Epithelial cell of prostate (primary cell): Measurements from ENCODE around the gene LPCAT1.
"Not testable (repeated sequence)": the region's sequence is repeated elsewhere in the genome, so short reads cannot be mapped to it uniquely, and the experiment has no call there.

Experiments used
- DNase-seq: peaks from one replicate; pipeline ENCODE4 v3.0.0-alpha.2; 2011; ENCODE audit warnings: low read depth, low spot score
- H3K27ac ChIP-seq: fragments of 450-650 bp; 2 replicates; pipeline ENCODE4 v1.5.1; 2017; ENCODE audit warnings: mild to moderate bottlenecking

Gene LPCAT1

DNA sequence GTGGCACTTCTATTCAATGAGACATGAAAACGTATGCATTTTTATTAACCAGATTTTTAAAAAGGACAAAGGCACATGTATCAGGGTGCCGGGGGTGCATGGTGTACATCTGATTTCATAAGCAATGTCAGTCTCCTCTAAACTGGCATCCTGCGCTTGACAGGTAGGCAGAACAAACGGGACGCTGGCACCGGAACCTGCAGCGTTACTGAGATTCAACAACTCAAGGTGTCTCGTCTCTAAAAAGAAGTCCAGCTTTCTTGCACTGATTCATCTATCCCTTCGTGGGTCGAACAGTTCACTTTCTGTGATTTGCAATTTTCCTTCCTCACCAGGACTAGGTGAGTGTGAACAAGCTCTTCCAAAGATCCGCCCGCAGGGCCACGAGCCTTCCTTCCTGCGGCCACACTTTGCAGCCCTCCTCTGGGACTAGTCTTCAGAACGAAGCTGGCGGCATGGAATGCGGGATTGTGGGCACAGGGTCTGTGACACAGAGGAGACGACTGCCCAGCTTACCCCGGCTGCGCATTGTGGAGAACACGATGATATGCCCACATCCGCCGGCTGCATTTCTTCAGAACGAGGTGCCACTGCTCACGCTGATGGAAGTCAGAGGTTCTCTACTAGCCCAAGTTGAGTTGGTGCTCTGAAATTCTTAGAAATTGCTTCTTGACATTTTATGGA, 85.7 kb downstream of the LPCAT1 start:
- no peak overlapping the region for H3K27ac ChIP-seq
- no peak for DNase-seq

DNA sequence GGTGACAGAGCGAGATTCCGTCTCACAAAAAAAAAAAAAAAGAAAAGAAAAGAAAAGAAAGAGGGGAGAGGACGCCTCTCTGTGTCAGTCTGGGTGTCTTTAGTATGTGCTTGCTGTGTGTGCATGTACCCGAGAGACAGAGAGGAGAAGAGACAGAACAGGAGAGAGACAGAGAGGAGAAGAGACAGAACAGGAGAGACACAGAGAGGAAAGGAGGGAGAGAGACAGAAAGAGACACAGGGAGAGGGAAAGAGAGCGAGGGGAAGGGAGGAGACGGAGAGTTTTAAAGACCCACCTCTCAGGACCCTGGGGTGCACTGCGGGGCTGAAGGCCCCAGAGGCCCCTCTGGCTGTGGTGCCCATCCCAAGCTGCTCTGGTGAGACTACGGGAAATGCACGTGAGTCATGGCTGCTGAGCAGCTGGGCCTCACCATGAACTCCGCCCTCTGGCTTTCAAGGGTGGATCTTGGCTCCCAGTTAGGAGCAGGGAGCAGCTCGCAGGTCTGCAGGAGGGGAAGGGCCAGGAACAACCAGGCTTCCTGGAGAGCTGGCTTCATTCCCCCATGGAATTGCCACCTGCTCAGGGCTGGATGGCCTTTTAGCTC, 86.4 kb downstream of the LPCAT1 start:
- H3K27ac ChIP-seq, result no peak overlapping the region
- DNase-seq, result no peak

DNA sequence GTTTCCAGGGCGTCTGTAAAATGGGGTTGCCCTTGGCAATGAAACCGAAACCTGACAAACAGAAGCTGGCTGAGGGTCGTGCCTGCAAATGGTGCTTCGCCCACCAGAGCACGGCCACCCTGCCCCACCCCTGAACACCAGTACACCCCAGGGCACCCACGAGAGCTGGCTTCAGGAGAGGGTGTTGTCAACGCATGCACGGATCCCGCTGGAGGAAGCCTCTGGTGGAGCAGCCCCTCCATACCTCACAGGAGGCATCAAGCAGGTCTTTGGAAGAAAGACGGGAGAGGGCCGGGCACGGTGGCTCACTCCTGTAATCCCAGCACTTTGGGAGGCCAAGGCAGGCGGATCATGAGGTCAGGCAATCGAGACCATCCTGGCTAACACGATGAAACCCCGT, 87.1 kb downstream of the LPCAT1 start:
- DNase-seq, result no peak

DNA sequence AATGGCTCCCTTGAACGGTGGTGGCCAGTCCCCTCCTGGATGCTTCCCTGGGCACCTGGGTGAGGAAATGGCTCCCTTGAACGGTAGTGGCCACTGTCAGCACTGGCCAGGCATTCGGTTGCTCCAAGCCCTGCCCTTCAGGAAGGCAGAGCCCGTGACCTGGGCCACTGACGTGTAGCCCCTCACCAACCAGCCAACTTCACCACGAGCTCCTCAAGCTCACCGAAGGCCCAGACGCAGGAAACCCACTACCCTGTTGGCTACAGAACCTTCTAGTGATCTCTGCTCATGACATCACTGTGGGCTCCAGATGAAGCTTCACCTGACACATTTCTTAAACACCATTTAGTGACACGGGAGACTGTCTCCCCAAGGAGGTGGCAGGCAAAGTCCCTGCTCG, 87.7 kb downstream of the LPCAT1 start:
- H3K27ac ChIP-seq, result no peak overlapping the region
- no peak for DNase-seq

More for the DNA sequence above, 87.1 kb downstream of the LPCAT1 start:
- H3K27ac ChIP-seq, result no peak overlapping the region

DNA sequence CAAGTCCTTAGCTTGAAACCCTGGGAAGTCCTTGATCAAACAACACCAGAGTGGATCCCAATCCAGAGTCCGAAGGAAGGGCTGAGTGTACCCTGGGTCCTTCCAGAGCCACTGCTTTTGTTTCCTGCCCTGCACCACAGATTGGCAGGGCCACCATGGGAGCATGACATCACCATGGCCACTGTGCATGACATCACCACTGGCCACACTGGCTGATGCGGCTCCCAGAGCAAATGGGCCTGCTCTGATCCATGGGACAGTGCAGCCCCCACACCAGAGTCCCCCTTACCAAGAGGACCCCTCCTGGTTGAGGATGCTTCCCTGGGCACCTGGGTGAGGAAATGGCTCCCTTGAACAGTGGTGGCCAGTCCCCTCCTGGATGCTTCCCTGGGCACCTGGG, 88.4 kb downstream of the LPCAT1 start:
- H3K27ac ChIP-seq, result no peak overlapping the region
- DNase-seq, result no peak

DNA sequence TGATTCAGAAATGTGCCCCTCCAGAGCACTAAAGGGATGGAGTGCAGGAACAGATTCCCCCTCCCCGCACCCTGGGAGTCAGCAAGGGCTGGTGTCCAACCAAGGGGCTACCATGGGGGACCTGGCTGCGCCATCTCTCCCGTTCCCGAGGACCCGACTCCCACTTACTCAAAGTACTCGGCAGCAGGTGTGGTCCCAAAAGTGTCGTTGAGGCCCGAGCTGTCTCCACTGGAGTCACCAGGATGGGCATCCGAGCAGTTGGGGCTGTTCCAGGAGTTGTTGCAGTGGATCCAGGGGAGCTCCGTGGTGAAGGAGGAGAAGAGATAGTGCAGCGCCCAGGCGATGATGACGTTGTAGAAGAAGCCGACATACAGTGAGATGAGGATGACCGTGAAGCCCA, 91.5 kb downstream of the LPCAT1 start:
- no peak for DNase-seq
- no peak overlapping the region for H3K27ac ChIP-seq

DNA sequence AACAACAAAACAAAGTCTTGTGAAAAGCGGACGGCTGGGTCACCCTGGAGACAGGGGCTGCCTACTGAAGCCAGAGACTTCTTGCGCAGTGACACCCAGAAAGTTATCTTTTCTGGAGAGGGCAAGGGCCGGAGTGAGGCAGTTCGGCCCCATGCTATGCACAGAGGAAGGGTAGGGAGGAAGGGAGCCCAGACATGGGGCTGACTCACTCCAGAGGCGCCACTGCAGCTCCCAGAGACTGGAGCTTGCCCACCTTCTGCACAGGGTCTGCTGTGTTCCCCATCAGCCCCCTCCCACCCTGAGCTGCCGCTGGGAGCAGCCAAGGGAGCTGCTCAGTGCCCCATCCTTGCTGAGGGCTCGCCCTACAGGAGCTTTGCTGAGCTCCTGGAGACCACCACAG, 91.9 kb downstream of the LPCAT1 start:
- DNase-seq, result no peak
- H3K27ac ChIP-seq, result no peak overlapping the region

DNA sequence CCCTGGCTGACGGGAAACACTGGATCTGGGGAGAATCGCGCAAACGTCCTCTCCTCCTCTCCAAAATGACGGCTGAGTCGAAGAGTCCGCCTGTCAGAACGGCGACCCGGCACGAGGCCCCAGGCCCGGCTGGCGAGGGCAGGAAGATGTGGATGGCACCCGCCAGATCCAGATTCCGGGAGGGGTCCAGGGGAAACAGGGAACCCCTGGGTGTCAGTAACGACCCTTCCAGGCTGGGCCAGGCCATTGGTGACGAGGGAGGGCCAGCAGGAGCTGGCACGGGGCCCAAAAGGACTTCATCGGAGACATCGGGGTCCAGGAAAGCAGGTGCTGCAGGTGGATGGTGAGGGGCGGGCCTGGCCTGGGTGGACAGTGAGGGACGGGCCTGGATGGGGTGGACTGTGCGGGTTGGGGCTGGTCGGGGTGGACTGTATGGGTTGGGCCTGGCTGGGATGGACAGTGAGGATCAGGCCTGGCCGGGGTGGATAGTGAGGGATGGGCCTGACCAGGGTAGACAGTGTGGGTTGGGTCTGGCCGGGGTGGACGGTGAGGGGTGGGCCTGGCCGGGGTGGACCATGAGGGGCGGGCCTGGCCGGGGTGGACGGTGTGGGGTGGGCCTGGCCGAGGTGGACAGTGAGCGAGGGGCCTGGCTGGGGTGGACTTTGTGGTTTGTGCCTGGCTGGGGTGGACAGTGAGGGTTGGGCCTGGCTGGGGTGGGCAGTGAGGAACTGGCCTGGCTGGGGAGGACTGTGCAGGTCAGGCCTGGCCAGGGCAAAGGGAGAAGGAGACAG, 92.5 kb downstream of the LPCAT1 start:
- no peak for DNase-seq
- H3K27ac ChIP-seq, result no peak overlapping the region

DNA sequence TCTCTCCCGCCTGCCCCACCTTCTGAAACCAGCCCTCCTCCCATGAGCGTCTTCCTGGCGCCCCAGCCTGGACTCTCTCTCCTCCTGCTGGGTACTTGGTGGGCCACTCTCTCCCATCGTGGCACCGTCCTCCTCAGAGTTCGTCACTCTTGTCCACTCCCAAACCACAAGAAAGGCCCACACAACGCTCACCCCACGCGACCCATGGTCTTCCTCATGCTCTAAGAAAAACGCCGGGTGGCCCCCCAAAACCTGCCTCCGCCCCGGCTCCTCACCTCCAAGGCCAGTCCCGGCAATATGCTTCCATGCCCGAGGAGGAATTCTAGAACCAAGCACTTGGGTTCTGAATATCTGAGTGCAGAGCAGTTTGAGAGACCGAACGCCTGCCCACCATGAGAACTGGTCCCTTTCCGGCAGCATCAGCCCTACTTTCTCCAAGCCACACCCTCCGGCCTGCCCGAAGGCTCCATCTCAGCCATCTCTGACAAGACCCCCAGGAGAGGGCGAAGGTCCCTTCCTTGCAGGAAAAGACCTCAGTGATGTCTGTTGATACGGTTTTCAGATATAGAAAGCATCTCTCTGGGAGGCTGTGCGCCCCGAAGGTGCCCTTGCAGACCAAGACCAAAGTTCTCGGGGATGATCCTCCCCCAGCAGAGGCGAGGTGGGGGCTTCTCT, 93.5 kb downstream of the LPCAT1 start:
- DNase-seq, result no peak
- no peak overlapping the region for H3K27ac ChIP-seq

DNA sequence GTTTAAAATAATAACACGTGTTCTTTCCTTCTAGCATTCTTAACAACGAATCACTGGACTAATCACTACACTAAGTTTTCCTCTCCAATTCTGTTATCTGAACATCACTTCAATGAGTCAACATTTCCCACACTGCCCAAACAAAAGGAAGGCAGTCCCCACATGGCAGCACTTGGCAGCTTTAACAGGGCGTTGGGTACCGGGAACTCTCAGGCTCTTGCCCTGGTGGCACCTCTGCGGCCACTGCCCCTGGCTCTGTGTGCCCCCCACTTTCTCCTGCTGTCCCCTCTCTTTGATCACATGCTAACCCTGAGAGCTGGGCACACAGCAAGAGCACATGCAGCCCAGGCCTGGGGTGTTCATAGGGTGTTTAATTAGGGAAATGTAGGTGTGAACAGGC, 94.3 kb downstream of the LPCAT1 start:
- DNase-seq, result no peak
- no peak overlapping the region for H3K27ac ChIP-seq

DNA sequence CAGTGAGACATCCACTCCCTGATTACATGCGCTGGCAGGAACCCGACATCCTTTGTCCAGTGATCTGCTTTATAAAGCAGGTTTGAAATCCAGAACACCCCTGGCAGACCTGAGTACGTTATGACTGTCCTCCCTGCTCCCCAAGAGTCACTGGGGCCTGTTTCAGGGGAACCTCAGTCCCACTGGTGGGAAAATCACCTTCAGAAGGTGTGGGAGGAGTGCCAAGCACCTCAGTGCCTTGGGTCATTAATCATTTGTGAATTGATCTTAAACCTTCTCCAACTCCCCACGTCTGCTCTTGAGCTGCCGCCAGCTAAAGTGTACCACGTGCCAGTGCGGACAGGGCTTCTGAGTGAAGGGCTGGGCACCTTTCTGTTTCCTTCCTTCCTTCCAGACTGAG, 94.7 kb downstream of the LPCAT1 start:
- DNase-seq, result no peak
- no peak overlapping the region for H3K27ac ChIP-seq

DNA sequence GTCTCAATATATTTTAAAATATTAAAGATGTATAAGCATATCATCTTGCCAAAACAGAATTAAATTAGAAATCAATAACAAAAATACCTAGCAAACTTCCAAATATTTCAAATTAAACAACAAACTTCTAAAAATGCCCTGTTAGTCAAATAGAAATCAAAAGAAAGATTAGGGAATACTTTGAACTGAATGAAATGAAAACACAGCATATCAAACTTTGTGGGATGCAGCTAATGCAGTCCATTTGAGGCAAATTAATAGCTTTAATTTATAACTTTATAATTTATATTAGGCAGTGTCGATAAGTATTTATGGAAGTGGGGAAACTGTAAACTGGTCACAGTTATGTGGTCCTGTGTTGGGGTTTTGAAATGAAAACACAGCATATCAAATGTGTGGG, 95.7 kb downstream of the LPCAT1 start:
- H3K27ac ChIP-seq, result no peak overlapping the region
- DNase-seq, result no peak

DNA sequence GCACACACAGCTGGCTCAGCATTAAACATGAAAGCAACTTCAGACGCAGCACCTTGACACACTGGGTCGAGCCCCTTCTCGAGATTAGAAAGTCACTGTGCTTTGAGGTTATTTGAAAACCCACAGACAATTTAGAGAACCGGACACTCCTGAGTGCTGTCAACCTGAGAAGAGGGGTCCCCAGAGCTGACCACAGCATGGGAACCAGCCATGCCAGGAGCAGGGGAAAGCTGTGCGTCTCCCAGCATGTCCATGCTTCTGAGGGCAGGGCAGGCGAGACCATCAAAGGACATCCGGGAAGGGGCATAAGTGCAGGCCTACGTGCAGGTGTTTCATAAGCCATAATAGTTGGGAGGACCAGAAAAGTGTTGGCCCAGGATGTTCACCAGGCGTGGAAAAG, 99.0 kb downstream of the LPCAT1 start:
- no peak overlapping the region for H3K27ac ChIP-seq
- no peak for DNase-seq

DNA sequence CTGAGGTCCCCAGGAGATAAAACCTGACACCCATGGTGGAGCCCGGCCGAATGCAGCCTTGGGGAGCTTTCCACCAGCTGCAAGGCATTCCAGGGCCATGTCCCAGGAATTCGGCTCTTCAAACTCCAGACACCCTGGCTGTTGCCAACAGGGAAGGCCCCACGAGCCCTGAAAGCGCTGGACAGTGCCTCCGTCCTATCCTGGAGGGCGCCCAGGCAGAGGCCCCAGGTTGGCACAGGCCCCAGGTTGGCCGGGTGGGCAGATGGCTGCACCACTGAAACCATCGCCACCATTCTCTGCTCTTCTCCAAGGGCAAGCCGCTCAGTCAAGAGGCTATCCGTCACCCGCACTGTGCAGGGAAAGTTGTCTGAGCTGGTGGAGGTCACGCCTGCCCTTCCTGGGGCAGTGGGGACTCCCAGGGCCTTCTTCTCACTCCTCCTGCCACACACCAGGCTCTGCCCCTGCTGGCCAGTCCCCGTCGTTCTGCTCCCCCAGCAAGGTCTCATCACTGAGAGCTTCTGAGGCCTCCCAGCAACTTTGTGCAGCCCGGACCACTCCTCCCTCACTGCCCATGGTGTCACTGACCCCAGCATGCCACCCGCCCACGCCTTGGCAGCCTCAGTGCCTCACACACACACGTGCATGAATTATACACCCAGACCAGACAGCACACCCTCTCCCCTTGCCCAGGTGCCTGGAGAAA, 99.7 kb downstream of the LPCAT1 start:
- H3K27ac ChIP-seq, result no peak overlapping the region
- no peak for DNase-seq

DNA sequence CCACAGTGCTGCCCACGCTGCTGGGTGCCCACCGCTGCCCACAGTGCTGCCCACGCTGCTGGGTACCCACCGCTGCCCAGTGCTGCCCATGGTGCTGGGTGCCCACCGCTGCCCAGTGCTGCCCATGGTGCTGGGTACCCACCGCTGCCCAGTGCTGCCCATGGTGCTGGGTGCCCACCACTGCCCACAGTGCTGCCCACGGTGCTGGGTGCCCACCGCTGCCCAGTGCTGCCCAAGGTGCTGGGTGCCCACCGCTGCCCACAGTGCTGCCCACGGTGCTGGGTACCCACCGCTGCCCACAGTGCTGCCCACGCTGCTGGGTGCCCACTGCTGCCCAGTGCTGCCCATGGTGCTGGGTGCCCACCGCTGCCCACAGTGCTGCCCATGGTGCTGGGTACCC, 101.2 kb downstream of the LPCAT1 start:
- DNase-seq, H3K27ac ChIP-seq: not testable (repeated sequence)

DNA sequence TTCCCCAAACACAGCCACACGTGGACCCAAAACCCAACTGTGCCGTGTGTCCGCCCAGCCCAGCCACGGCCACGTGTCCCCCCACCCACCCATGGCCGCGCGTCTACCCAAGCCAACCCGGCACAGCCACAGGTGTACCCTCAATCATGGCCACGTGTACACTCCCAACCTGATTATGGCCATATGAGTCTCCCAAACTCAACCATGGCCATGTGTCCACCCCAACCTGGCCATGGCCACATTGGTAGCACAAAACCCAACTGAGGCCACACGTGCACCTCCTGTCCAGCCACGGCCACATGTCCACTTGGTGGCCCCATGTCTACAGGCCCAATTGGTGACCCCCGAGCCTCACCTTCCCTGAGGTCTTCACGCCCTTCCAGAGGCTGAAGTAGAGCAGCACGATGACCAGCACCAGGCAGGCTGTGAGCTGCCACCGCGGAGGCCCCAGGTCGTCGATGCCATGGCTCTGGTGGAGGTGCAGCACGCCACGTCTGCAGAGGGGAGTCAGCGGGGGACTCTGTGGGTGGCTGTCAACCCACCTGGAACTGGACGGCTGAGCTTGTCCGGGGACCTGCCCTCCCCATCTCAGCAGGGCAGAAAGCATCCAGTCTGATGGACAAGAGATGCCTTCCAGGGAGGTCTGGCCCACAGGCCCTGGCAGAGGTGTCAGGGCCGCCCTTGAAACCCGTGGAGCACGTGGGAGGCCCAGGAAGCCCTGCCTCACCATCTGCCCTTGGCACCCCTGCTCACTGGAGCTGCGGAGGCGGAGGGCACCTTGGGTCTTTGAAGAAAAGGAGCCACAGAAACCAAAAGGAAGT, 102.0 kb downstream of the LPCAT1 start:
- DNase-seq, result no peak

DNA sequence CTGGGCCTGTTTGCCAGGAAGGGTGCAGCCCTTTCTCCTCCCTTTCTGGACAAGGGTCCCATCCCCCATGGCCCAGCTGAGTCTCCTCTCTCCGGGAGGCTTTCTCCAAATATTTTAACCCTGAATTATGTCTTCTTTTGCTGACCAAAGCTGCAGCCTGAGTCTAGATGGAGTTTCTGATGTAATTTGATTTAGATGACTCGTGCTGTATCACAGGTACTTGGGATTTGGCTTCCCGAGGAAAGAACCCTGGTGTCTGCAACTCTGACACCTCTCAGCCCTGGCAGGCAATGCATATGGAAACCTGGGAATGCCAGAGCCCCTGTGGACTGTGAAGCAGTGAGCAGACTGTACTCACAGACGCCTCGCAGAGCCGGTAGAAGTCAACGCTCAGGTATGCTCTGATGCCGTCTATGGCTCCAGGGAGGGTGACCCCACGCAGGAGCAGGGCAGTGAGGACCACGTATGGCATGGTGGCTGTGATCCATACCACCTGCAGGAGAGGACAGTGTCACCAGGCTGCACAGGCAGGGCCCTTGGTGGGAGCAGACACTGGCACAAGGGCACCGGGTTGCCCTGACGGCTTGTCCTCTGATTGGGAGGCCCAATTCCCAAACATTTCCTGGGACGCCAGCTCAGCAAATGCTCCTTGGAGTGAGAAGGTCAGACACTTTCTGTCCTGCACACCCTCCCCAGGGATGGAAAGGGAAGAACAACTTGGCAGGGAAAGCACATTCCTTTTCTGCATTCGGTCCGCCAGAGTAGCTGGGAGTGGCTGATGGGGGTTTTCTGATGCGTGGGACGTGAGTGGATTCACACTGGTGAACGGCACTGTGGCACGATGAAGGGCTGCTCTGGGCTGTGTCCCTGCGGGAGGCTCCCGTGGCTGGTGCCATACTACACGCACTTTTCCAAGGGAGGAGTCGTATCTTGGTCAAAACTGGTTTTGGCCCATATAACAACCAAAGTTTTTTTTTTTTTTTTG, 103.3 kb downstream of the LPCAT1 start:
- H3K27ac ChIP-seq, result no peak overlapping the region
- no peak for DNase-seq

More for the DNA sequence above, 102.0 kb downstream of the LPCAT1 start:
- no peak overlapping the region for H3K27ac ChIP-seq

DNA sequence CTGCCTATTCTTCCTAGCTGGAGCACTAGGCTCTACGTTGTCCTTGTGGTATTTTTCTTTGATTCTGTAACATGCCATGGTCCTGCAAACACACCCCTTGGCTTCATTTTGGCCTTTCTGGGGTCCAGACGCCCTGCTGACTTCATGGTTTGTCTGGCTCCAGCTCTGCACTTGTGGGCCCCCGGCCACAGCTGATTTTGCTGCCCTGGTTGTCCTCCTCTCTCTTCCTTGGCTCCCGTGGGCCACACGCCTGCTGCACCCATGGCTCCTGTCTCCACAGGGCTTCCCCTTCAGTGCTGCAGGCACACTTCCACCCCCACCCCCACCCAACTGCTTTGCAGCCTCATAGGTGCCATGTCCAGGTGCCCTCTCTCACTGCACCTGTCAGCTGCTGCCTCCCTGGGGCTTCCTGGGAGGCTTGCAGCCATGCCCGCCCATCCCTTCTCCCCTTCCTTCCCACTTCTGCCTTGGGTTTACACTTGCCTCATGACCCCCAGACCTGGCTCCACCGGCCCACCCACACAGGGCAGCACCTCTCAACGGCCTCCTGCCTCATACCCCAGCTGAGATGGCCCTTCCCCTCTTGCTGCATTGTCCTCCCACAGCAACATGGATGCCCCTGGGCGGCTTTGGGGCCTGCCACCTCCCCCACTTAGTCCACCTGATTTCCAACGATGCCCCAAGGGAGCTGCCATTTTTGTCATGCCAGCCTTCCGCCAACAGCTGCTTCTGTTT, 104.1 kb downstream of the LPCAT1 start:
- DNase-seq, result no peak
- H3K27ac ChIP-seq, result no peak overlapping the region
